Fibroblast of the conjunctiva (primary cell): ENCODE measurements around the gene GCK.

Experiments used
- DNase-seq: peaks from one replicate; pipeline ENCODE4 v3.0.0-alpha.2; 2010; ENCODE audit warnings: low read depth

Gene GCK

DNA sequence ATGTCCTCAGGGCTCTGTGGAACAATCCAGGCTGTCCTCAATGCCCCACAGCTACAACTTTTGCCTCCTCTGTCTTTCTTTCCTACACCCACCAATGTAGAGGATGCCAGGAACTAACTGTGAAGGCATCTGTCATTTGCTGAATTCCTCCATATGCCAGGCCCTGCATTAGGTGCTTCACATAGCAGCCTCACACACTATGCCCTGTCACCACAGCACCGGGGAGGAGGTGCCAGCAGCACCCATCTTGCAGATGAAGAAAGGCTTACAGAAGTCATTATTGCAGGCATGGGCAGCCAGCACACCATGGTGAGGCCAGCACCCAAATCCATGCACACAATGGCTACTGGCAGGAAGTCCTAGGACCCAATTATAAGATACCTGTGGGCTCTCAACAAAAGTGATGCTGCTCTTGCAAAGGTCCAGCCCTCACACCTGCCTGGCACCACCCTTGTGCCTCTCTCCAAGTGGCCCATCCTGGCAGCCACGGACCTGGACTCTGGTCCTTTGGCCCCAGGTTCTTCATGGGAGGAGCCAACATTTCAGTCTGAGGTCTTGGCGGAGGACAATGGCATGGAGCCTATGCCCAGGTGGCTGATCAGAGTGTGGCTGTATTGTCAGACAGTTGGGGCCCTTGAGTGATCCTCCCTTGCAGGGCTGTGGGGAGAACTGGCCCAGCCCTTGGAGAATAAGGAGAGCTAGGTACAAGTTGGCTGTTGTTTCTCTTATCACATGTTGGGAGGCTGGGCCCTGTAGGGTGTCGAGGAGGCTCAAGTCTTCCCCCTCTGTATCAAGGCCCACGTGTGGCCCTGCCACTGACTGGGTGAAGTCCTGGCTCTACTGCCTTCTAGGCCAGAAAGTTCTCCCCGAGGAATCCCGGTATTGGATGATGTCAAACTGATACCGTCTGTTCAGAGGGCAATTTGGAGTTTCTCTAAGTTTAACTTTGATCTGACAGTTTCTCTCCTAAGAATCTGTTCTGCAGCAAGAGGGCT is 33.8 kb downstream of the GCK start:
- no peak for DNase-seq

GRCh38 chr7:44154703-44155102 is 34.5 kb downstream of the GCK start:
- no peak for DNase-seq

GRCh38 chr7:44153948-44154335 is 35.3 kb downstream of the GCK start:
- no peak for DNase-seq

DNA sequence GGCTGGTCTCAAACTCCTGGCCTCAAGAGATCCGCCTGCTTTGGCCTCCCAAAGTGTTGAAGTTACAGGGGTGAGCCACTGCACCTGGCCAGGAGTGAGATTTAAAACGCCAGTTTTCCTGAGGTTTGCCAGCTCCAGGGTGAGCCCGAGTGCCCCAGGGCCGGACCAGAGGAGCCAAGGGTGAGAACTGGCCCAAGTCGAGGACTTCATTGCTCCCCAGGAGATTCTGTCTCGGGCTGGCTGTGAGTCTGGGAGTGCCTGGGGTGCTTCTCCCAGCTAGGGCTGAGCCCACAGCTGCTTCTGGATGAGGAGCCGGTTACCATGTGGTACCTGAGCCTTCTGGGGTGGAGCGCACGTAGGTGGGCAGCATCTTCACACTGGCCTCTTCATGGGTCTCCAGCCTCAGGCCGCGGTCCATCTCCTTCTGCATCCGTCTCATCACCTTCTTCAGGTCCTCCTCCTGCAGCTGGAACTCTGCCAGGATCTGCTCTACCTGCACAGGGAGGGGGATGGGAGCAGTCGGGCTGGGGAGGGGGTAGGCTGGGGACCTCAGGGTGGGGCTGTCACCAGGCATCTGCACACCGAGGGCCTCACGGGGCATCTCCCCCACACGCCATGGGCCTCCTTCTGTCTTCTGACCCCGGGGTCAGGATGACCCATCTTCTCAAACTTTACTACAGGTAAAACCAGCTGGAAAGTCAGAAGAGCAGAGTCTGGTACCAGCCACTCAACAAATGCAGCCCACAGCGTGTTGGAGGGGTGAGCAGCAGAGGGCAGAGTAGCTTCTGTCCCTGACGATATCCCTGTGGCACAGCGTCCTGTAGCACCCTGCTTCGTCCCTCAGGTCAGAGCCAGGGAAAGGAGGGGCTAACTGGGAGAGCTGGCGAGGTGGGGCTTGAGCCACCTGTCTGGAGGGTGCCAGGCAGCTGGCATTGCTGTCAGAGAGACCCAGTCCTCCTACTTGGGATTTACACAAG is 36.0 kb downstream of the GCK start:
- no peak for DNase-seq

DNA sequence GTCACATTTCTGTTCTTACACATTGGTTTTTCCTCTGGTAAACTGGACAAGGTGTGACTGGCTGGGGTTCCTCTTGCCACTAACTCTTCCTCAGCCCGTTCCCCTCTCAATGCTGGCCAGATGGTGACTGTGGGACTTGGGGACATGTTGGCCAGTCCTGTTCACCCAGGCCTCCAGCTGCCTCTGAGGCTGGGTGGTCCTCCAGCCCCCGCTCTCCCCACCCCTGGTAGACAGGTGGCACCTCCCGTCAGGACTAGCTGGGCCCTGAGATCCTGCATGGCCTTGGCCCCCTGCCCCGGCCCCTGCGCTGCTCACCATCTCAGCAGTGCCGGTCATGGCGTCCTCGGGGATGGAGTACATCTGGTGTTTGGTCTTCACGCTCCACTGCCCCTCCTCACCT is 37.3 kb downstream of the GCK start:
- DNase-seq: no peak

GRCh38 chr7:44150966-44151941 is 38.0 kb downstream of the GCK start:
- DNase-seq: no peak

DNA sequence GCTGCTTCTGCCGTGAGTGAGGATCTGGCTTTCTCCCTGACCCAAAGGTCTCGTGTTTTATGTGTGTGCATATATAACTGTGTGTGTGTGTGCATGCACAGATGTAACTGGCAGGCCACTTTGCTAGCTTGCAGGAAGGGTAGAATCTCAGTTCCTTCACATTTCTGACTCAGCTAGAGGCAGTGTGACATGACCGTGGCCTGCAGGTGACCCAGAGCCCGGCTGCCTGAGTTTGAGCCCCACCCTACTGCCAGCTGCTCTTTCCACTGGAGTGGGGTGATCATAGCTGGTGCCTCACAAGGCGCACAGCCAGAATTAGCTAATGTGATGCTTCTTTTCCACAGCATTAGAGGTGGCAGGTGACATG is 38.8 kb downstream of the GCK start:
- no peak for DNase-seq

DNA sequence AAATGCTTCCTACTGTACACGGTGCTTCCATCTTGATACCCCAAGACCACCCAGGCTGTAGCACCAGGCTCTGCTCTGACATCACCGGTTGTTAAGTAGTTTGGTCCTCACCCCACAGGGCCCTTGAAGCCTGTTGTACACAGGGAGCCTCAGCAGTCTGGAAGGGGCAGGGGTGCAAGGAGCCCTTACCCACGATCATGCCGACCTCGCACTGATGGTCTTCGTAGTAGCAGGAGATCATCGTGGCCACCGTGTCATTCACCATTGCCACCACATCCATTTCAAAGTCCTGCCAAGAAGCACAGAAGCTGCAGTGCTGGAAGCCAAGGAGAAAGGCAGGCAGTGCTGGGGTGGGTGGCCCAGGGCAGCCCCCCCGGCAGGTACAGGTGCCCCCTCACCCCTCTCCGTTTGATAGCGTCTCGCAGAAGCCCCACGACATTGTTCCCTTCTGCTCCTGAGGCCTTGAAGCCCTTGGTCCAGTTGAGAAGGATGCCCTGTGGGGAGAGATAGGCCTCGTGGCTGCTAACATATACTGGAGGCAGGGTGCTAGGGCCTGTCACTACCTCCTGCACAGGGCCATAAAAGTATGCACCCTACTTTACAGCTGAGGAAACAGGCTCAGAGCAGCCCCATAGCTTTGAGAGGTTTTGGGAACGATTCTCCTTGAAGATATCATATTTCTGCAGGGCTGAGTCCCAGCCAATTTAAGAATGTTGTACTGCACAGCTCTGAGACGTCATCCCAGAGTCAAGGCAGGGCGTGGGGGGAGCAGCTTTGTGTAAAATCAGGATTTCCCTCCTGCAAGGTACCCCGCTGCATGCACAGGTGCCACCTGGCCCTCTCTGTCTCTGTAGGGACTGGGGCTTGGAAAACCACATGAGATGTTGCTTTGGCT is 39.4 kb downstream of the GCK start:
- DNase-seq: no peak

DNA sequence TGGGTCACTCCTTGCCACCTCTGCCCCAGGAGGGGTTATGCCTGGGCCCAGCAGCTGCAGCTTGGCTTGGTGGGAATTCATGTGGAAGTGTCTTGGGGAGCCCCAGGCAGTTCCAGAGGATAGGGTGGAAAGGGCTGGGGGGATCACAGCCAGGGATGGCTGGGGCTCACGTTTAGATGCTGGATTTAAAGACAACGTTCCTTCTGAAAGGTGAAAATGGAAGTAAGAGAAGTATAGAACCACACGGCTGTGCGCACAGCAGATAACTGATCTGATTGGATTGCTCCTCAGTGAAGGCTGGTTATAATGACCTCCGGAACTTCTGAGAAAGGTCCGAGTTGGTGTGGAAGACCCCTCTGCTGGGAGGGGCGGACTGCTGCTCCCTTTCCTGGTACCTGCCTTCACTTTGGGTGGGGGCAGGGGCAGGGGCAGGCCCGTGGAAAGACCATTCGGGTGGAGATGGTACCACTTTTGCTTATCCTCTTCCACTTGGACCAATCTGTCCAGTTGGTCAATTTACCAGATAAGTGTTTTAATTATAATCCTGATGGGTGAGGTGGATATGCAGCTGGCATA is 40.2 kb downstream of the GCK start:
- DNase-seq: no peak

DNA sequence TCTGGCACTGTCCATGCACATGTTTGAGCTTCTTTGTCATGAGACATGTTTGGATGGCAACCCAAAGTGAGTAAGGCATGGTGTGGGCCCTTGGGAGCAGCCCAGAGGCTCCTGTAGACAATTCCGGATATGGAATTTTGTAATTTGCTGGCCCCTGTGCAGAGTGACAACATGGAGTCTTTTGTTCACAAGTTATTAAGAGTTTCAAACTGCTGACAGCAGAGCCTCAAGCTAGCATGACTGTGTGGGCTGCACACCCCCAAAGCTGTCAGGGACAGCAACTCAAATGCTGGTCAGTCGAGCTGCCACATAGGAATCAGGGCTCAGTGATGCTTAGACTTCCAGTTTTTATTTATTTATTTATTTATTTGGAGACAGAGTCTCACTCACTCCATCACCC is 41.1 kb downstream of the GCK start:
- no peak for DNase-seq

DNA sequence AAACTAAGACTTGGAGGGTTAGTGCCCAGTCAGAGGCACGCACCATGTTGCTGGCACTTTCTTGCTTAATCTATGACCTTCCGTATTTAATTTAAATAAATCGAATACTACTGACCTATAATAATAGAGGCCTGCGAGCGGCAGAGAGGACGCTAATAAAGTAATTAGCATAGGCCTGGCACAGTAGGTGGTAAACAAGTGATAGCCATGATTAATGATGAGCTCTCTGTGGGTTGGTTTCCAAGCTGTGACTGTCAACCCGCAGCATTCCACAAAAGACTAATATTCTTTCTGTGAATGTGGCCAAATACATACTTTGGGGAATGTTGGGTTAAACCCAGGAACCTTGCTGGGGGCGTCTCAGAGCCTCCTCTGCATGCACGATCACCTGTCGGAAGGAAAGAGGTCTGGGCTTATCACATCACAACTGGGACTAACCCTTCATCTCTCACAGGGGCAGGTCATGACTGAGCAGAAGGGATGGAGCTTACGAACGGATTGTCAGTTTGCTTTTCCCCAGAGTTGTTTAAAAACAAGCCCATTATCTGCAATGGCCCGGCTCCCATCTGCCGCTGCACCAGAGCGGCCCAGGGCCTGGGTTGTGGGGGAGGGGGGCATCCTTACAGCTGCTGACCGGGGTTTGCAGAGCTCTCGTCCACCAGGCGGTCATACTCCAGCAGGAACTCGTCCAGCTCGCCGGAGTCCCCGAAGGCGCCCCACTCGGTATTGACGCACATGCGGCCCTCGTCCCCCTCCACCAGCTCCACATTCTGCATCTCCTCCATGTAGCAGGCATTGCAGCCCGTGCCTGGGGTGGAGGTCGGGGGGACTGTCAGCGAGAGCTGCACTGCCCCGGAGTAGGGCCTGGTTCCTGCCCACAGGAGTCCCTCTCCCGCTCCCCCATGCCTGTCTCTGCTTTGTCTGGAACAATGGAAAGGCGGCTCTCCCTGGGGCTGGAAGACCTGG is 41.9 kb downstream of the GCK start:
- DNase-seq: no peak

DNA sequence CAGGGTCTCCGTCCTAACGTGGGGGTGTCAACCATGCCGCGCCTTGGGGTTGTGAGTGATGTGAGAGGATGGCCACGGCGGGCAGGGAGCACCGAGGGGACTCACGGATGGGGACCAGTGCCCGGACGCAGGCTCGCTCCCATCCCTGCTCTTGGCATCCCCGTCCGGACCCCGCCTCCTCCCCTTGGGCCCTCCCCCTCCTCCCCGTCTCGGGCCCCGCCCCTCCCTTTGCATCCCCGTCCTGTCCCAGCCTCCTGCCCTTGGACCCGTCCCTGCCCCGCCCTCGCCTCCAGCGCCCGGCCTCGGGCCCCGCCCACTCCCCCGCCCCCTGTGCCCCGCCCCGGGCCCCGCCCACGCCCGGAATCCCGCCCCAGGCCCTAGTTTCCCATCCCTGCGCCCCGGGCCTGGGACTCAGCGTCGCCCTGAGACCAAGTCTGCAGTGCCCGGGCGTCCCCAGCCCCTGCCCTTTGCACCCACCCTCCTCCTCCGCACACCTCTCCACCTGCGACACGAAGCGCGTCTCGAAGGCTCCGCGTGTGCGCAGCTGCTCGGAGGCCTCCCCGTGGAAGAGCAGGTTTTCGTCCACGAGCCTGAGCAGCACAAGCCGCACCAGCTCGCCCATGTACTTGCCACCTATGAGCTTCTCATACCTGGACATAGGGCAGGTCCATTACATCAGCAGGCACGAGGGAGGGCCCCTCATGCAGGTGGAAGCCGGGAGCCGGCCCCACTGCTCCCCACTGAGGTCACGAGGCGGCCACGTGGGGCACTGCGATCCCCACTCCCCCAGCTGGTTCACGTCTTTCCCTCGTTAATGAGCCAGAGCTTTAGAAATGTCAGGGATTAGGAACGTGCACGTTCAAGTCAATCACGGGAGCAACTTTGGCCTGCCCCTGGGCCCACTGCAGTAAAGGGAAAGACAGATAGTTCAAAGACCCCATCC is 43.0 kb downstream of the GCK start:
- DNase-seq: peak; percentile 30

- no peak for DNase-seq
Observed at GRCh38 chr7:44145479-44145968, 43.7 kb downstream of the GCK start.

GRCh38 chr7:44144968-44145478 is 44.2 kb downstream of the GCK start:
- no peak for DNase-seq

GRCh38 chr7:44144426-44144967 is 44.7 kb downstream of the GCK start:
- no peak for DNase-seq

- no peak for DNase-seq
Observed at GRCh38 chr7:44143646-44144250, 45.5 kb downstream of the GCK start.

DNA sequence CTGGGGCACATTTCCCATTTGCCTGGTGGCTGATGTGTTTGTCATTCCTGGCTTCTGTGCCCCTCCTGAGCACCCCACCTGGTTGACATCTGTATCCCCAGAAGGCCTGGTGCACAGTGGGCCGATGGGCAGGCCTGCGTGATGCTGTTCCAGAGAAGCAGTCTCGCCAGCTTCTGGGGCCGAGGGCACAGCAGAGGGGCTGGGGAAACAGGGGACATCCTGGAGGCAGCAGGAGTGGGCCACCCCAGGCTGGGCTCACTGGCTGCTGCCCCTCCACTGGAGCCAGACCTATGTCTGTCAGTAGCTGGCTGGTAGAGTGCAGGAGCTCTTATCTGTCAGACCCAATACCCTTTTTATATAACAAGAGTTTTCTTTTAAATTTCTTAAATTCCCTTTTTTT is 47.2 kb downstream of the GCK start:
- DNase-seq: no peak
